ENCODE data around the gene PPARG. TPM values are rescaled to one million over a fixed set of nuclear protein-coding genes. Genes with fewer than 3 reads are reported as not detected.
"Not testable (repeated sequence)": the region's sequence is repeated elsewhere in the genome, so short reads cannot be mapped to it uniquely, and the experiment has no call there.

Gene PPARG
- total RNA-seq, 1 donor from 2014 or later, result 7.8 TPM

- no peak for DNase-seq (ENCODE audit: low spot score)
Observed at GRCh38 chr3:12363397-12364195, 74.7 kb downstream of the PPARG start.

GRCh38 chr3:12367346-12367745, 78.5 kb downstream of the PPARG start:
- no peak for DNase-seq (ENCODE audit: low spot score)
- intact Hi-C loops (cut with DNase I), result no loop called here

More at GRCh38 chr3:12363397-12364195, 74.7 kb downstream of the PPARG start:
- intact Hi-C loops (cut with DNase I), result no loop called here

- no peak for DNase-seq (ENCODE audit: low spot score)
- intact Hi-C loops (cut with DNase I), result no loop called here
Observed at GRCh38 chr3:12369029-12369428, 80.2 kb downstream of the PPARG start.

- intact Hi-C loops (cut with DNase I), result no loop called here
- no peak for DNase-seq (ENCODE audit: low spot score)
Observed at GRCh38 chr3:12369598-12369997, 80.7 kb downstream of the PPARG start.

GRCh38 chr3:12370758-12371157, 81.9 kb downstream of the PPARG start:
- no peak for DNase-seq (ENCODE audit: low spot score)
- intact Hi-C loops (cut with DNase I), result no loop called here

GRCh38 chr3:12371525-12372140, 82.8 kb downstream of the PPARG start:
- DNase-seq (ENCODE audit: low spot score), result no peak
- intact Hi-C loops (cut with DNase I), result no loop called here

GRCh38 chr3:12372741-12373280, 83.9 kb downstream of the PPARG start:
- intact Hi-C loops (cut with DNase I), result no loop called here
- DNase-seq (ENCODE audit: low spot score), result no peak

- intact Hi-C loops (cut with DNase I), result no loop called here
Observed at GRCh38 chr3:12375572-12375971, 86.7 kb downstream of the PPARG start.

GRCh38 chr3:12379640-12380429, 91.0 kb downstream of the PPARG start:
- intact Hi-C loops (cut with DNase I), result no loop called here

More at GRCh38 chr3:12375572-12375971, 86.7 kb downstream of the PPARG start:
- no peak for DNase-seq (ENCODE audit: low spot score)

GRCh38 chr3:12380461-12380860, 91.6 kb downstream of the PPARG start:
- intact Hi-C loops (cut with DNase I), result no loop called here
- no peak for DNase-seq (ENCODE audit: low spot score)

More at GRCh38 chr3:12379640-12380429, 91.0 kb downstream of the PPARG start:
- no peak for DNase-seq (ENCODE audit: low spot score)

GRCh38 chr3:12381199-12381598, 92.3 kb downstream of the PPARG start:
- intact Hi-C loops (cut with DNase I), result no loop called here

GRCh38 chr3:12383218-12383617, 94.3 kb downstream of the PPARG start:
- DNase-seq (ENCODE audit: low spot score), result no peak
- intact Hi-C loops (cut with DNase I), result no loop called here

More at GRCh38 chr3:12381199-12381598, 92.3 kb downstream of the PPARG start:
- no peak for DNase-seq (ENCODE audit: low spot score)

GRCh38 chr3:12384451-12385233, 95.8 kb downstream of the PPARG start:
- no peak for DNase-seq (ENCODE audit: low spot score)
- intact Hi-C loops (cut with DNase I), result no loop called here

- DNase-seq (ENCODE audit: low spot score); intact Hi-C loops (cut with DNase I): not testable (repeated sequence)
Observed at GRCh38 chr3:12386514-12387291, 97.8 kb downstream of the PPARG start.

- intact Hi-C loops (cut with DNase I), result no loop called here
- DNase-seq (ENCODE audit: low spot score), result no peak
Observed at GRCh38 chr3:12388185-12388584, 99.3 kb downstream of the PPARG start.

- no peak for DNase-seq (ENCODE audit: low spot score)
- intact Hi-C loops (cut with DNase I), result no loop called here
Observed at GRCh38 chr3:12392101-12392878, 103.4 kb downstream of the PPARG start.

- DNase-seq (ENCODE audit: low spot score), result no peak
- intact Hi-C loops (cut with DNase I), result no loop called here
Observed at GRCh38 chr3:12393894-12394293, 105.0 kb downstream of the PPARG start.

All from cardiac septum (tissue), 1 donor.